GM23248 (cell line): ENCODE measurements around the gene ANXA6. TPM values are rescaled to one million over a fixed set of nuclear protein-coding genes. Genes with fewer than 3 reads are reported as not detected.

ENCODE experiments used
- DNase-seq: peaks from one replicate; pipeline ENCODE4 v3.0.0-alpha.2; 2015
- H2AFZ ChIP-seq: fragments of 200-600 bp; sonication (generic); 2 replicates; pipeline ENCODE4 v1.6.1; 2016; ENCODE audit warnings: antibody characterized with exemption
- H3F3A ChIP-seq: fragments of 200-600 bp; sonication (generic); 2 replicates; pipeline ENCODE4 v1.6.1; 2016; ENCODE audit warnings: mild to moderate bottlenecking, antibody characterized with exemption, mixed run types; ENCODE audit not compliant: insufficient read depth
- H3K27ac ChIP-seq: fragments of 200-600 bp; sonication (generic); 2 replicates; pipeline ENCODE4 v1.5.1; 2016; ENCODE audit warnings: mild to moderate bottlenecking
- H3K27me3 ChIP-seq: fragments of 200-600 bp; sonication (generic); replicated peaks from 2 replicates; pipeline ENCODE4 v1.6.1; 2016; ENCODE audit warnings: mild to moderate bottlenecking; ENCODE audit not compliant: insufficient read depth
- H3K36me3 ChIP-seq: fragments of 200-600 bp; sonication (generic); 2 replicates; pipeline ENCODE4 v1.6.1; 2016; ENCODE audit warnings: low read depth, mild to moderate bottlenecking
- H3K4me1 ChIP-seq: fragments of 200-600 bp; sonication (generic); 2 replicates; pipeline ENCODE4 v1.6.1; 2016; ENCODE audit warnings: mild to moderate bottlenecking; ENCODE audit not compliant: insufficient read depth
- H3K4me2 ChIP-seq: fragments of 200-600 bp; sonication (generic); one replicate; pipeline ENCODE4 v1.6.1; 2016; ENCODE audit warnings: mild to moderate bottlenecking; ENCODE audit not compliant: unreplicated experiment
- H3K4me3 ChIP-seq: fragments of 200-600 bp; sonication (generic); 2 replicates; pipeline ENCODE4 v1.5.1; 2016; ENCODE audit warnings: mild to moderate bottlenecking
- H3K79me2 ChIP-seq: fragments of 200-600 bp; sonication (generic); 2 replicates; pipeline ENCODE4 v1.6.1; 2016; ENCODE audit warnings: mild to moderate bottlenecking; ENCODE audit not compliant: insufficient read depth
- H3K9ac ChIP-seq: fragments of 200-600 bp; sonication (generic); 2 replicates; pipeline ENCODE4 v1.6.1; 2016; ENCODE audit warnings: mild to moderate bottlenecking
- H3K9me2 ChIP-seq: fragments of 200-600 bp; sonication (generic); 2 replicates; pipeline ENCODE4 v1.6.1; 2016; ENCODE audit warnings: mixed run types, mild to moderate bottlenecking, moderate library complexity; ENCODE audit not compliant: insufficient read depth
- H3K9me3 ChIP-seq: fragments of 200-600 bp; sonication (generic); one replicate; pipeline ENCODE4 v1.6.1; 2017; ENCODE audit warnings: low read depth
- H4K20me1 ChIP-seq: fragments of 200-600 bp; sonication (generic); 2 replicates; pipeline ENCODE4 v1.6.0; 2016; ENCODE audit not compliant: insufficient read depth
- EZH2 ChIP-seq: fragments of 200-600 bp; sonication (generic); IDR thresholded peaks from 2 replicates; pipeline ENCODE4 v1.6.1; 2018; ENCODE audit warnings: antibody characterized with exemption, mild to moderate bottlenecking; ENCODE audit not compliant: insufficient read depth, poor library complexity, severe bottlenecking
- EZH2phosphoT487 ChIP-seq: fragments of 200-600 bp; sonication (generic); IDR thresholded peaks from 2 replicates; pipeline ENCODE4 v1.6.1; 2018; ENCODE audit warnings: antibody characterized with exemption, moderate library complexity, mild to moderate bottlenecking, low read depth; ENCODE audit not compliant: insufficient read depth
- WGBS, 2 experiments: methylation state at CpG; one replicate each; pipeline ENCODE4 v1.1.6; 2015 to 2017; ENCODE audit warnings: low lambda C conversion rate in 2 of 2, low coverage in 1 of 2; ENCODE audit errors: missing lambda C conversion rate in 2 of 2; 5-methylcytosine and 5-hydroxymethylcytosine counted together
- in situ Hi-C: fragments of 300-500 bp; cut with MboI; formaldehyde crosslinking; loops from 2 replicates; pipeline ENCODE4 v1.15.0; 2020
- polyA plus RNA-seq: library from polyadenylated mRNA; unstranded; fragments of >200 nt; fragmentation: Nextera tagmentation; extraction: Ambion mirVana; gene quantifications from 2 replicates; pipeline ENCODE4 v1.2.1, GENCODE V29; 2016
- total RNA-seq: library from RNA; depleted of rRNA; stranded (reverse); fragments of >200 nt; shearing (Covaris generic); gene quantifications from 2 replicates; pipeline ENCODE4 v1.2.3, GENCODE V29; 2014

The ANXA6 gene
- total and polyA plus RNA-seq, 2 experiments from 2014 or later = 183 to 409 TPM

DNA sequence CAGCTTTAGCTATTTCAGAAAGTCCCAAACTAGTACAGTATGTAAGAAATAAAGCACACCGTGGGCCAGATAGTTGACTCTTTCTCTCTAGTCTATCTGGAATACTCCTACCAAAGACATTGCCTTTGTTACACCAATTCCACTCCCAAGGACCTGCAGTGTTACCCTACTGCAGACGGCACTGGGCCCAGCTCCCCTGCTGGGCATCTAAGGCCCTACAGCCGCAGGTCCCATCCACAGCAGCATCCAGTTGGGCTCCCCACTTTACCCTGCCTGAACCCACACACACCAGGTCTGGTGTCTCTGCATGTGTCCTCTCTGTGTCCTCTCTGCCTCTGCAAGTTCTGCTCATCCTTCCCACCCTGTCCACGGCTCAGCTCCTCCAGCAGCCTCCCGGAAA, 99.3 kb downstream of the ANXA6 start:
- H3K9me2 ChIP-seq = no peaks in the 10 kb centered on the region
- no peaks in the 10 kb centered on the region for H4K20me1 ChIP-seq
- H3K9me3 ChIP-seq = no peaks in the 10 kb centered on the region
- no peaks in the 10 kb centered on the region for H3K27me3 ChIP-seq
- no peak overlapping the region for H3K4me2 ChIP-seq
- H3K4me3 ChIP-seq = no peak overlapping the region
- peaks cover 19% of the 10 kb centered on the region; the same call in 1 of the 2 replicates for H3K36me3 ChIP-seq
- H3K9ac ChIP-seq = no peak overlapping the region
- H3K79me2 ChIP-seq = peaks cover 25% of the 10 kb centered on the region; the same call in 1 of the 2 replicates
- no peak overlapping the region for H2AFZ ChIP-seq
- in situ Hi-C loops = no loop called here
- H3F3A ChIP-seq = 0 out of 2 replicates have a peak, but pooled peaks cover 6% of the 10 kb centered on the region
- H3K4me1 ChIP-seq = peaks cover 12% of the 10 kb centered on the region
- H3K27ac ChIP-seq = no peak overlapping the region
- TF ChIP-seq EZH2 (no peak), EZH2phosphoT487 (no peak)
- DNase-seq = no peak
- 77 to 83% methylated on average over 5 of the region's 5 CpGs for WGBS, 2 experiments

DNA sequence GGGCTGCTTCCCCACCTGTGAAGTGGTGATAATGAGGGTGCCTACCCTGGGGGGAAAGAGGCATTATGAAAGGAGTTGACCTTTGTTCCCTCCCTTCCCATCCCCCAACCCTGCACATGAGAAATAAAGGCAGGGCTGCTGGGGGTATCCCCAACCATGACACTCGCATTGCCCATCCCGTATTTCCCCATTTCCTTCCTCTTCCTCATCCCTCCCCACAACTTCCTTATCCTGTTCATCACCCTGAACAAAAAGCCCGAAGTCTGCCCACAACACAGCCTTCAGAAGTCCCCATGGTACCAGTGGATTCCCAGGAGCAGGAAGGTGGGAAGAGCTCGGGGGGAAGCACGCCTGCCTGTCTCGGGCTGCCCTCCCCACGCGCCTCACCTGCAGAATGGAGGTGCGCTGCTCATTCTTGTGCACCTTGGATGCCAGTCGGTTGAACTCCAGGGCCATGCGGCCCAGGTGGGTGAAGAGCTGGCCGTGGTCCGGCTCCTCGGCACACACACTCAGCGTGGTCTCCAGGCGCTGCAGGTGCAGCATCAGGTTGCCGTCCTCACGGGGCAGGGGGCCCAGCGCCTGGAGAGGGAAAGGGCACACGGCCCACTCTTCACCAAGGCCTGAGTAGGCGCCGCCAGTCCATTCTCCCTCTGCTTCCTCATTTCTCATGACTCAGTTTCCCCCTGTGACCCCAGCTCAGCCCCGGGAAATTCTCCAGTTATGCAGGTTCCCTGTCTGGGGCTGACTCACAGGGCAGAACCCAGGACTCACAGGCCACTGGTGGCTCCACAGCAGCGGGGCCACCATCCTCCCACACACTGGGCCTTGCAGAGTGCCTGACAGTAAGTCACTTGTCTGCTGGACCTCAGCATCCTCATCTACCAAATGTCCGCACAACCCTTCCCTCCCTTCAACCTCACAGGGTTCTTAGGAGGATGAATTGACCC, 100.9 kb downstream of the ANXA6 start:
- Histone ChIP-seq H3K27ac (no peak overlapping the region), H3K9me3 (no peaks in the 10 kb centered on the region), H3K4me3 (no peak overlapping the region), H3F3A (0 out of 2 replicates have a peak, but pooled peaks cover 6% of the 10 kb centered on the region), H3K4me2 (no peak overlapping the region), H3K4me1 (0 out of 2 replicates have a peak, but pooled peaks cover 3% of the 10 kb centered on the region), H3K27me3 (no peaks in the 10 kb centered on the region), H3K79me2 (peaks cover 12% of the 10 kb centered on the region; the same call in 1 of the 2 replicates), H3K9me2 (no peaks in the 10 kb centered on the region), H3K9ac (no peak overlapping the region), H4K20me1 (no peaks in the 10 kb centered on the region), H2AFZ (no peak overlapping the region), H3K36me3 (peaks cover 16% of the 10 kb centered on the region; the same call in 1 of the 2 replicates)
- in situ Hi-C loops = no loop called here
- WGBS, 2 experiments = 94 to 96% methylated on average over 25 of the region's 25 CpGs
- no peak for DNase-seq
- TF ChIP-seq EZH2phosphoT487 (no peak), EZH2 (no peak)

GRCh38 chr5:151055336-151055735, 102.2 kb downstream of the ANXA6 start:
- no peak for TF ChIP-seq EZH2
- DNase-seq = no peak
- in situ Hi-C loops = no loop called here
- Histone ChIP-seq H3F3A (0 out of 2 replicates have a peak, but pooled peaks cover 6% of the 10 kb centered on the region), H3K27me3 (no peaks in the 10 kb centered on the region), H2AFZ (no peak overlapping the region), H3K9me2 (no peaks in the 10 kb centered on the region), H4K20me1 (no peaks in the 10 kb centered on the region), H3K79me2 (0 out of 2 replicates have a peak, but pooled peaks cover 1% of the 10 kb centered on the region), H3K36me3 (peaks cover 16% of the 10 kb centered on the region; the same call in 1 of the 2 replicates), H3K9me3 (no peaks in the 10 kb centered on the region), H3K4me3 (no peak overlapping the region), H3K4me1 (0 out of 2 replicates have a peak, but pooled peaks cover 3% of the 10 kb centered on the region), H3K4me2 (no peak overlapping the region), H3K9ac (no peak overlapping the region), H3K27ac (no peak overlapping the region)
- whole genome bisulfite sequencing, 2 experiments = 89 to 90% methylated on average over 6 of the region's 6 CpGs

GRCh38 chr5:151054709-151055108, 102.9 kb downstream of the ANXA6 start:
- no peak overlapping the region for H3K4me3 ChIP-seq
- no peaks in the 10 kb centered on the region for H4K20me1 ChIP-seq
- TF ChIP-seq EZH2 (no peak), EZH2phosphoT487 (no peak)
- H3K27ac ChIP-seq = no peak overlapping the region
- no peak overlapping the region for H3K9ac ChIP-seq
- H3K4me1 ChIP-seq = no peaks in the 10 kb centered on the region
- H3K36me3 ChIP-seq = peaks cover 12% of the 10 kb centered on the region; the same call in 1 of the 2 replicates
- DNase-seq = no peak
- no peaks in the 10 kb centered on the region for H3K9me3 ChIP-seq
- H3K9me2 ChIP-seq = no peaks in the 10 kb centered on the region
- 88 to 91% methylated on average over 3 of the region's 3 CpGs for WGBS, 2 experiments
- H3F3A ChIP-seq = 0 out of 2 replicates have a peak, but pooled peaks cover 6% of the 10 kb centered on the region
- H2AFZ ChIP-seq = no peak overlapping the region
- in situ Hi-C loops = loop anchor here (5.0 kb wide), 1 partner anchor 63 kb away; no protein-coding TSS in a partner anchor
- H3K79me2 ChIP-seq = no peaks in the 10 kb centered on the region
- no peak overlapping the region for H3K4me2 ChIP-seq
- no peaks in the 10 kb centered on the region for H3K27me3 ChIP-seq
